ENCODE data around the gene RAB3D.
A peak's percentile ranks its signal among the peaks of the same experiment; 100 is the strongest.
"Not testable (repeated sequence)": the region's sequence is repeated elsewhere in the genome, so short reads cannot be mapped to it uniquely, and the experiment has no call there.

The RAB3D gene

GRCh38 chr19:11338121-11338520 lies 1.3 kb downstream of the RAB3D start:
- DNase-seq (ENCODE audit: low spot score): no peak

- DNase-seq (ENCODE audit: low spot score): no peak
Observed at GRCh38 chr19:11337080-11337479, 2.4 kb downstream of the RAB3D start.

GRCh38 chr19:11335449-11336146 lies 3.9 kb downstream of the RAB3D start:
- no peak for DNase-seq (ENCODE audit: low spot score)

- DNase-seq (ENCODE audit: low spot score): not testable (repeated sequence)
Observed at GRCh38 chr19:11333838-11334237, 5.6 kb downstream of the RAB3D start.

GRCh38 chr19:11332822-11333221 lies 6.6 kb downstream of the RAB3D start:
- no peak for DNase-seq (ENCODE audit: low spot score)

GRCh38 chr19:11331502-11331901 lies 8.0 kb downstream of the RAB3D start:
- DNase-seq (ENCODE audit: low spot score): no peak

- DNase-seq (ENCODE audit: low spot score): no peak
Observed at GRCh38 chr19:11330127-11330526, 9.3 kb downstream of the RAB3D start.

- DNase-seq (ENCODE audit: low spot score): no peak
Observed at GRCh38 chr19:11325544-11325943, 13.9 kb downstream of the RAB3D start.

GRCh38 chr19:11324748-11325389 lies 14.6 kb downstream of the RAB3D start:
- DNase-seq (ENCODE audit: low spot score): no peak

- DNase-seq (ENCODE audit: low spot score): peak; percentile 71
Observed at GRCh38 chr19:11324079-11324661, 15.3 kb downstream of the RAB3D start.

- no peak for DNase-seq (ENCODE audit: low spot score)
Observed at GRCh38 chr19:11323601-11324078, 15.8 kb downstream of the RAB3D start.

GRCh38 chr19:11322269-11323024 lies 17.0 kb downstream of the RAB3D start:
- no peak for DNase-seq (ENCODE audit: low spot score)

GRCh38 chr19:11321191-11322126 lies 18.0 kb downstream of the RAB3D start:
- DNase-seq (ENCODE audit: low spot score): no peak

GRCh38 chr19:11320278-11320995 lies 19.0 kb downstream of the RAB3D start:
- DNase-seq (ENCODE audit: low spot score): not testable (repeated sequence)

GRCh38 chr19:11306337-11306736 lies 33.1 kb downstream of the RAB3D start:
- no peak for DNase-seq (ENCODE audit: low spot score)

GRCh38 chr19:11304936-11305335 lies 34.5 kb downstream of the RAB3D start:
- no peak for DNase-seq (ENCODE audit: low spot score)

GRCh38 chr19:11300811-11301120 lies 38.7 kb downstream of the RAB3D start:
- no peak for DNase-seq (ENCODE audit: low spot score)

GRCh38 chr19:11299946-11300810 lies 39.3 kb downstream of the RAB3D start:
- no peak for DNase-seq (ENCODE audit: low spot score)

- no peak for DNase-seq (ENCODE audit: low spot score)
Observed at GRCh38 chr19:11296264-11296663, 43.2 kb downstream of the RAB3D start.

- no peak for DNase-seq (ENCODE audit: low spot score)
Observed at GRCh38 chr19:11295665-11296245, 43.7 kb downstream of the RAB3D start, which contains the start of gene TSPAN16. Gene TSPAN16, plus strand, starts transcription at chr19:11296160. Its CDS starts 138 bp downstream, at chr19:11296298.

Measured in HuH-7.5 (cell line).